ENCODE measurements around the gene UGT1A4.

DNA sequence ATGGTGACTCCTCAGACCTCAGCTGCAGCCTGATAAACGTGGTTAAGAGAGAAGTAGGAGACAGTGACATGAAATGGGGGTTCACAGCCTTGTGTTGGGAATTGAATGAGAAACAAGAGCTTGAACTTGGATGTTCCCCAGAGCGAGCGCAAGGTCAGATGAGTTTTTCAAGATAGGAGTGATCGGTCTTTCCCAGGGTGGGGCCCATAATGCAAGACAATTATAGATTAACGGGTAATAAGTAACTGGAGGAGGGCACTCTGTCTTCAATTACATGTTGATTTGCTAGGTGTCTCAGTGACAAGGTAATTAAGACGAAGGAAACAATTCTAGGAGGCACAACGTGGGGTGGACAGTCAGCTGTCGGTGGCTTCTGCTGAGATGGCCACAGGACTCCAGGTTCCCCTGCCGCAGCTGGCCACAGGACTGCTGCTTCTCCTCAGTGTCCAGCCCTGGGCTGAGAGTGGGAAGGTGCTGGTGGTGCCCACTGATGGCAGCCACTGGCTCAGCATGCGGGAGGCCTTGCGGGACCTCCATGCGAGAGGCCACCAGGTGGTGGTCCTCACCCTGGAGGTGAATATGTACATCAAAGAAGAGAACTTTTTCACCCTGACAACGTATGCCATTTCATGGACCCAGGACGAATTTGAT is 5.8 kb upstream of the UGT1A4 start, which contains the start of gene UGT1A5:
- TF ChIP-seq, protein P1, sequence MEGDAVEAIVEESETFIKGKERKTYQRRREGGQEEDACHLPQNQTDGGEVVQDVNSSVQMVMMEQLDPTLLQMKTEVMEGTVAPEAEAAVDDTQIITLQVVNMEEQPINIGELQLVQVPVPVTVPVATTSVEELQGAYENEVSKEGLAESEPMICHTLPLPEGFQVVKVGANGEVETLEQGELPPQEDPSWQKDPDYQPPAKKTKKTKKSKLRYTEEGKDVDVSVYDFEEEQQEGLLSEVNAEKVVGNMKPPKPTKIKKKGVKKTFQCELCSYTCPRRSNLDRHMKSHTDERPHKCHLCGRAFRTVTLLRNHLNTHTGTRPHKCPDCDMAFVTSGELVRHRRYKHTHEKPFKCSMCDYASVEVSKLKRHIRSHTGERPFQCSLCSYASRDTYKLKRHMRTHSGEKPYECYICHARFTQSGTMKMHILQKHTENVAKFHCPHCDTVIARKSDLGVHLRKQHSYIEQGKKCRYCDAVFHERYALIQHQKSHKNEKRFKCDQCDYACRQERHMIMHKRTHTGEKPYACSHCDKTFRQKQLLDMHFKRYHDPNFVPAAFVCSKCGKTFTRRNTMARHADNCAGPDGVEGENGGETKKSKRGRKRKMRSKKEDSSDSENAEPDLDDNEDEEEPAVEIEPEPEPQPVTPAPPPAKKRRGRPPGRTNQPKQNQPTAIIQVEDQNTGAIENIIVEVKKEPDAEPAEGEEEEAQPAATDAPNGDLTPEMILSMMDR (IDR thresholded peaks at IDR 0.05), result no peak
- TF ChIP-seq POLR2A (IDR thresholded peaks at IDR 0.05), result no peak

Data from thyroid gland (tissue), 4 donors.